22Rv1 (cell line): Measurements from ENCODE around the gene TNRC6C.

Experiments used
- H3K27ac ChIP-seq: fragments of 450-650 bp; 2 replicates; pipeline ENCODE4 v1.5.1; 2017
- ZFX ChIP-seq: fragments of 450-650 bp; IDR thresholded peaks from 2 replicates; pipeline ENCODE4 v1.6.1; 2017; ENCODE audit warnings: antibody characterized with exemption, borderline replicate concordance
- TF ChIP-seq, protein P1 (sequence below): fragments of 450-650 bp; IDR thresholded peaks from 2 replicates; pipeline ENCODE4 v1.5.1; 2017; ENCODE audit warnings: mild to moderate bottlenecking

Gene TNRC6C

DNA sequence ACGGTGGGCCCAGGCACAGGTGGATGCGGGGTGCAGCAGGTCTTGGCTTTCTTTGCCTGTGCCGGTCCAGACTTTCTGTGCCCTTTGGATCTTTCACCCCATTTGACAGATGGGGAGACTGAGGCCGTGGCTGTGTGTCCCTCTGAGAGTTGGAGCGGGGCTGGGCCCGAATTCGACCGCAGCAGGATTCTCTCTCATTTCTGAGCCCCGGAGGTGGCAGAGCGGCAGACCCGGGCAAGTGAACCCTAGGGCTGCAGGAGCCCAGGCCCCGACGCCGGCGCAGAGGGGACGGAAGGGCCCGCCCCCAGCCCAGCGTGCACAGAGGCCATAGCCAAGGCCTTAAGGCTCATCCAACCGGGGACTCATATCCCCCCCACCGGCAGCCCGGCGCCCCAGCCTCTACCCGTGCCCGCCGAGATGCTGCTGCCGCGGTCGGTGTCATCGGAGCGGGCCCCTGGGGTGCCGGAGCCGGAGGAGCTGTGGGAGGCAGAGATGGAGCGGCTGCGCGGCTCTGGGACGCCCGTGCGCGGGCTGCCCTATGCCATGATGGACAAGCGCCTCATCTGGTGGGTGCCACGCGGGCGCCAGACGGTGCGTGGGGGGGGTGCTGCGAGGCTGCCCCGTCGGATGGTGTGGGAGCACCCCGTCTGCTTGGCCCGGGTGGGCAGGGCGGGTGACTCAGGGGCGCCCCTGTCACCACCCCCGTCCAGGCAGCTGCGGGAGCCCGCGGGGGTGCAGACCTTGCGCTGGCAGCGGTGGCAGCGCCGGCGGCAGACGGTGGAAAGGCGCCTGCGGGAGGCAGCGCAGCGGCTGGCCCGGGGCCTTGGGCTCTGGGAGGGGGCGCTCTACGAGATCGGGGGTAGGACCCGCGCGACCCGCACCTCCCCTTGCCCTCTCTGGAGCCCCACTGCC, 172.9 kb downstream of the TNRC6C start:
- no peak overlapping the region for H3K27ac ChIP-seq
- TF ChIP-seq, protein P1, sequence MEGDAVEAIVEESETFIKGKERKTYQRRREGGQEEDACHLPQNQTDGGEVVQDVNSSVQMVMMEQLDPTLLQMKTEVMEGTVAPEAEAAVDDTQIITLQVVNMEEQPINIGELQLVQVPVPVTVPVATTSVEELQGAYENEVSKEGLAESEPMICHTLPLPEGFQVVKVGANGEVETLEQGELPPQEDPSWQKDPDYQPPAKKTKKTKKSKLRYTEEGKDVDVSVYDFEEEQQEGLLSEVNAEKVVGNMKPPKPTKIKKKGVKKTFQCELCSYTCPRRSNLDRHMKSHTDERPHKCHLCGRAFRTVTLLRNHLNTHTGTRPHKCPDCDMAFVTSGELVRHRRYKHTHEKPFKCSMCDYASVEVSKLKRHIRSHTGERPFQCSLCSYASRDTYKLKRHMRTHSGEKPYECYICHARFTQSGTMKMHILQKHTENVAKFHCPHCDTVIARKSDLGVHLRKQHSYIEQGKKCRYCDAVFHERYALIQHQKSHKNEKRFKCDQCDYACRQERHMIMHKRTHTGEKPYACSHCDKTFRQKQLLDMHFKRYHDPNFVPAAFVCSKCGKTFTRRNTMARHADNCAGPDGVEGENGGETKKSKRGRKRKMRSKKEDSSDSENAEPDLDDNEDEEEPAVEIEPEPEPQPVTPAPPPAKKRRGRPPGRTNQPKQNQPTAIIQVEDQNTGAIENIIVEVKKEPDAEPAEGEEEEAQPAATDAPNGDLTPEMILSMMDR = no peak; the same call in 1 of the 2 replicates
- TF ChIP-seq ZFX = no peak

DNA sequence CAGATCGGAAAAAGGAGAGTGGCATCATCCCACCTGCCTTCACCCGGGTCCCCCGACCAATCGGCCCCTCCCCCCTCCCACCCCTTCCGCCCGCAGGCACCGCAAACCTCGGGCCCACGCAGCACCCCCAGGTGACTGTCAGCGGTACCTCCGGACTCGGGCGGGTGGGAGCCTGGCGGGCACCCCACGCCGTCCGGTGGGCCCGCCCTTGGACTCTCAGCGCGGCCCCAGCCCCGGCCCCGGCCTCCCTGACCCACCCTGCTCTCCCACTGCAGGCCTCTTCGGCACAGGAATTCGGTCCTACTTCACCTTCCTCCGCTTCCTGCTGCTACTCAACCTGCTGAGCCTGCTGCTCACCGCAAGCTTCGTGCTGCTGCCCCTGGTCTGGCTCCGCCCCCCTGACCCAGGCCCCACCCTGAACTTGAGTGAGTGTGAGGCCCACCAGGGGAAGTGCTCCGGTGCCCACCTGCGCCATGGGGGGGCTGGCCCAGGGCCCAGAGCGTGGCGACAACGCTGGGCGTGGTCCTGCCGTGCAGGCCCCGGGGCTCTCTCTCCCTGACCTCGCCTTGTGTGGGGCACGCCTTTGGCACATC, 173.7 kb downstream of the TNRC6C start:
- no peak for TF ChIP-seq ZFX
- TF ChIP-seq, protein P1 = no peak; the same call in 1 of the 2 replicates
- H3K27ac ChIP-seq = no peak overlapping the region

DNA sequence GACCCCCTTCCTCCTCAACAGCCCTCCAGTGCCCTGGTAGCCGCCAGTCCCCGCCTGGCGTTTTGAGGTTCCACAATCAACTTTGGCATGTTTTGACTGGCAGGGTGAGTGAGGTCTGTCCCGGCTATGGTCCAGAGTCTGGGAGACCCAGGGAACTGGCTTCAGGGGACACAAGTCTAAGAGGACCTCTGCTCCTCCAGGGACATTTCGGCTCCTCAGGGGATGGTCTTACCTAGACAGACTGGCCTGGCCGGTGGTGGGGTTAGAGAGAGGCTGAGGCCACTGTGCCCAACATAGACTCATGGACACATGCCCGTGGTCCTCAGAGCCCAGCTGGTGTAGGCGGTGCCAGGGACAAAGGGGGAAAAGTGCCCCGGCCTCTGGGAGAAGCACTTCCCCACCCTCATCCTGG, 174.3 kb downstream of the TNRC6C start:
- TF ChIP-seq, protein P1 = no peak
- no peak for TF ChIP-seq ZFX
- no peak overlapping the region for H3K27ac ChIP-seq

DNA sequence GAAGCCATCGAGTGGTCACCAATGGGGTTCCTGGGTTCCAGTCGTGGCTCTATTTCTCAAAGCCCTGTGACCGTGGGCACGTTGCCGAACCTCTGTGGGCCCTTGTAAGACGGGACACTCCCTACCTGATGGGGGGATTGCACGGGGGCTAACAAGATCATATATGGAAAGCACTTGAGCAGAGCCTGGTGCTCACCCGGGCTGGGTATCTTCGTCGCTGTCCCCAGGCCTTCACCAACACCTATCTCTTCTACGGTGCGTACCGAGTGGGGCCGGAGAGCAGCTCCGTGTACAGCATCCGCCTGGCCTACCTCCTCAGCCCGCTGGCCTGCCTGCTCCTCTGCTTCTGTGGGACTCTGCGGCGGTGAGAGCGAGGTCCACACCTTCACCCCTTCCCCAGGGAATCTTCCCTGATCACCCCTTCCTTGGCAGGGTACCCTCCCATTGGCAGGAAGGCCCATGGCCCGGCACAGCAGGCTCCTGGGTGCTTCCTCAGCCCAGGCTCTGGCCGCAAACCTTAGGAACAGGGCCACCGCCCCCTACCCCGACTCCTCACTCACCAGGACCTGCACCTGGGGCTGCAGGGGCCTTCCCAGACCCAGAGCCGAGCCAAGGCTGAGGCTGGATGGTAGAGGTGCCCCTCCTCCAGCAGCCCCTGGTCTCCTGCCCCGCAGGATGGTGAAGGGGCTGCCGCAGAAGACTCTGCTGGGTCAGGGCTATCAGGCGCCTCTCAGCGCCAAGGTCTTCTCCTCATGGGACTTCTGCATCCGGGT, 174.9 kb downstream of the TNRC6C start:
- H3K27ac ChIP-seq = no peak overlapping the region
- TF ChIP-seq, protein P1 = no peak
- no peak for TF ChIP-seq ZFX

DNA sequence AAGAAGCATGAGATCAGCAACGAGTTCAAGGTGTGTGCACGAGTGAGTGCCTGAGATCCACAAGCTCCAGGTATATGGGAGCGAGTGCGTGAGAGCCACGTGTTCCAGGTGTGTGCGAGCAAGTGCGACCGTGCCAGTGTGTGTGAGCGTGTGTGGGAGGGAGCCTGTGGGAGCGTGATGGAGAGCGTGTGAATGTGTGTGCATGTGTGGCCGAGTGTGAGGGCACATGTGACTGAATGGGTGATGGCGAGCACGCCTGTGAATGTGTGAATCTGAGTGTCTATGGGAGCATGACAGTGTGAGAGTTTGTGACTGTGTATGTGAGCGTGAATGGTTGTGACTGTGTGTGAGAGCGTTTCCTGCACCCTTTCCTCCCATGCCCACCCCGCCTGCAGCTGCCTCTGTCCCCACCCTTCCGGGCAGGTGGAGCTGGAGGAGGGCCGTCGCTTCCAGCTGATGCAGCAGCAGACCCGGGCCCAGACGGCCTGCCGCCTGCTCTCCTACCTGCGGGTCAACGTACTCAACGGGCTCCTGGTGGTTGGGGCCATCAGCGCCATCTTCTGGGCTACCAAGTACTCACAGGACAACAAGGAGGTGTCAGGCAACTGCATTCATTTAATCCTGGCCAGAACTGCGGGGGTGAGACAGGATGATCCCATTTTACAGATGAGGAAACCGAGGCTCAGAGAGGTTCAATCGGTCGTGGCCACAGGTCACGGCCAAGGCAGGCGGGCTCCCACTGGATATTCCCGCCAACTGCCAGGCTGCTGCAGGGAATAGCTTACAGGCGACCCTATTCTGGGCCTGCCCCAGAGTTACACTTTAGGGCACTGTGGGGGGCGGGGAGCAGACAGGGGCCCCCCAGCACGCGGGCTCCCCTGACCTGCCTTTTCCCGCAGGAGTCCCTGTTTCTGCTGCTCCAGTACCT, 175.7 kb downstream of the TNRC6C start:
- H3K27ac ChIP-seq = no peak overlapping the region
- TF ChIP-seq, protein P1 = peak; percentile 89
- TF ChIP-seq ZFX = no peak

DNA sequence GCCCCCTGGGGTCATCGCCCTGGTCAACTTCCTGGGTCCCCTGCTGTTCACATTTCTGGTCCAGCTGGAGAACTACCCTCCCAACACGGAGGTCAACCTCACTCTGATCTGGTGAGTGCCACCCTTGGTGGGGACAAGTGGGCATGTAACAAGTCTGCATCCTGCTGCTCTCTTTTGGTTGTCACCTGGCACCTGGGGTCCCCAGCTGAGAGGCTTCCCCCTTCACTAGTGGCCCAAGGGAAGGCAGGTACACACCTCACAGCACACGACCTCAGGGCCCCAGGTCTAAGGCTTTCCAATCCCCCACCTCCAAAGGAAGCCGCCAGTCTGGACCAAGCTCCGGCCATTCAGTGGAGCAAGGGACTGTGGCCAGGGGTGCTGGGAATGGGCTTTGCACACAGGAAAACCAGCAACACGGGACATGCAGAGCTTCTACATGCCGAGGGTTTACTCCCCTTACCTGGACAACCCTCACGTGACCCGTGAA, 176.4 kb downstream of the TNRC6C start:
- no peak overlapping the region for H3K27ac ChIP-seq
- TF ChIP-seq, protein P1 = no peak
- TF ChIP-seq ZFX = no peak
